MCF 10A (cell line): ENCODE measurements around the gene KLC3. TPM values are rescaled to one million over a fixed set of nuclear protein-coding genes. Genes with fewer than 3 reads are reported as not detected.

Source experiments
- BruUV-seq: library from RNA; stranded (reverse); fragments of 400-500 nt; replicated peaks from 2 replicates; lab custom pipeline; 2021; lab: Mats Ljungman, UMichigan
- CTCF ChIA-PET: fragments of 300-600 bp; sonication (Branson Sonifier 250); formaldehyde crosslinking; extraction: SDS; loops from one replicate; lab custom pipeline; 2021; ENCODE audit warnings: antibody characterized with exemption, inconsistent platforms; lab: Yijun Ruan, JAX
- POLR2A ChIA-PET: fragments of 300-600, 350-650 bp; sonication (Branson Sonifier 250); formaldehyde crosslinking; extraction: SDS; loops from one replicate; lab custom pipeline; 2020; ENCODE audit warnings: antibody characterized with exemption, inconsistent platforms; lab: Yijun Ruan, JAX
- DNase-seq: peaks from one replicate; pipeline ENCODE4 v3.0.0-alpha.2; 2018; ENCODE audit not compliant: unreplicated experiment
- H3K27ac Mint-ChIP-seq: one replicate; pipeline ENCODE4 v1.8.0; 2022; ENCODE audit warnings: mild to moderate bottlenecking, low read depth, mixed read lengths; ENCODE audit not compliant: unreplicated experiment
- H3K27me3 Mint-ChIP-seq: one replicate; pipeline ENCODE4 v1.8.0; 2022; ENCODE audit warnings: mixed read lengths; ENCODE audit not compliant: insufficient read depth, unreplicated experiment
- H3K36me3 Mint-ChIP-seq: one replicate; pipeline ENCODE4 v1.8.0; 2022; ENCODE audit warnings: mild to moderate bottlenecking, moderate library complexity, mixed read lengths; ENCODE audit not compliant: insufficient read depth, unreplicated experiment
- H3K4me1 Mint-ChIP-seq: one replicate; pipeline ENCODE4 v1.8.0; 2022; ENCODE audit warnings: mixed read lengths; ENCODE audit not compliant: insufficient read depth, unreplicated experiment
- H3K4me3 Mint-ChIP-seq: one replicate; pipeline ENCODE4 v1.8.0; 2022; ENCODE audit warnings: mild to moderate bottlenecking, moderate library complexity, mixed read lengths; ENCODE audit not compliant: unreplicated experiment
- H3K9me3 Mint-ChIP-seq: one replicate; pipeline ENCODE4 v1.8.0; 2022; ENCODE audit warnings: mixed read lengths; ENCODE audit not compliant: unreplicated experiment
- intact Hi-C: fragments of 100-400 bp; cut with micrococcal nuclease; formaldehyde crosslinking; loops from 2 replicates; pipeline ENCODE4 v1.14.1; 2022
- total RNA-seq: library from RNA; stranded (reverse); gene quantifications from 2 replicates; pipeline ENCODE4 v1.2.3, GENCODE V29; 2022
- TF ChIP-seq, protein P1 (sequence below): fragments of 200-600 bp; IDR thresholded peaks from one replicate; pipeline ENCODE4 v1.8.0; 2022; ENCODE audit warnings: antibody characterized with exemption, mild to moderate bottlenecking; ENCODE audit not compliant: unreplicated experiment

The KLC3 gene
- total RNA-seq, 1 experiment from 2014 or later: 3.9 TPM

DNA sequence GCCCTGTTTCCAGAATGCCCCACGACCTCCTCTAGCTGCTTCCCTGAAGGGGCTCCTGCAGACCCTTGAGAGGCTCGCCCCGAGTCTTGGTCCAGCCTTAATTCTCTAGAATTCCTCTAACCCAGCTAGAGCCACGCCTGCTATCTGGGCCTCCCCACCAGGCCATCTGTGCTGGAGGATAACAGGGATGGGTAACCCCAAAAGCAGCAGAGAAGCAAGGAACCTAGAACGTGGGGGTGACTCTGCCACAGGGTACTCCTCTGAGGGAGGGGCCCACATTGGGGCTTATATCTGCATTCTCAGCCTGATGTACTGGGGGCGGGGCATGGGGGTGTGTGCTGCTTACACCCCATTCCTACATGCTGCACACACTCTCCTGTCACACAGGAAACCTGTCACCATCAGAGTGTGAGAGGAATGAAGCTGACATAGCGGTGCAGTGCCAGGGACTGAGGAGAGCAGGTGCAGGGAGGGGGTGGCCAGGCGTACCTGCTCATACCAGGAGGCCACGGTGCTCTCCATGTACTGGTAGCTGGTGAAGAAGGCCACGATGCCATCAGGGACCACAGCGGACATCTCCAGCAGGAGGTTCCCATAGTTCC is 13.8 kb downstream of the KLC3 start:
- POLR2A ChIA-PET: no interaction called here
- no peaks in the 10 kb centered on the region for H3K27me3 Mint-ChIP-seq
- no peaks in the 10 kb centered on the region for H3K9me3 Mint-ChIP-seq
- no peak for DNase-seq
- H3K4me3 Mint-ChIP-seq: no peak overlapping the region
- no TSS peak for BruUV-seq
- H3K27ac Mint-ChIP-seq: no peak overlapping the region
- H3K4me1 Mint-ChIP-seq: no peaks in the 10 kb centered on the region
- CTCF ChIA-PET: interaction anchor here (0.5 kb wide), 1 partner anchor 17 kb away, joined by 3 read pairs; no protein-coding TSS in a partner anchor
- intact Hi-C loops: no loop called here
- H3K36me3 Mint-ChIP-seq: peaks cover 19% of the 10 kb centered on the region
- TF ChIP-seq, protein P1, sequence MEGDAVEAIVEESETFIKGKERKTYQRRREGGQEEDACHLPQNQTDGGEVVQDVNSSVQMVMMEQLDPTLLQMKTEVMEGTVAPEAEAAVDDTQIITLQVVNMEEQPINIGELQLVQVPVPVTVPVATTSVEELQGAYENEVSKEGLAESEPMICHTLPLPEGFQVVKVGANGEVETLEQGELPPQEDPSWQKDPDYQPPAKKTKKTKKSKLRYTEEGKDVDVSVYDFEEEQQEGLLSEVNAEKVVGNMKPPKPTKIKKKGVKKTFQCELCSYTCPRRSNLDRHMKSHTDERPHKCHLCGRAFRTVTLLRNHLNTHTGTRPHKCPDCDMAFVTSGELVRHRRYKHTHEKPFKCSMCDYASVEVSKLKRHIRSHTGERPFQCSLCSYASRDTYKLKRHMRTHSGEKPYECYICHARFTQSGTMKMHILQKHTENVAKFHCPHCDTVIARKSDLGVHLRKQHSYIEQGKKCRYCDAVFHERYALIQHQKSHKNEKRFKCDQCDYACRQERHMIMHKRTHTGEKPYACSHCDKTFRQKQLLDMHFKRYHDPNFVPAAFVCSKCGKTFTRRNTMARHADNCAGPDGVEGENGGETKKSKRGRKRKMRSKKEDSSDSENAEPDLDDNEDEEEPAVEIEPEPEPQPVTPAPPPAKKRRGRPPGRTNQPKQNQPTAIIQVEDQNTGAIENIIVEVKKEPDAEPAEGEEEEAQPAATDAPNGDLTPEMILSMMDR: no peak

DNA sequence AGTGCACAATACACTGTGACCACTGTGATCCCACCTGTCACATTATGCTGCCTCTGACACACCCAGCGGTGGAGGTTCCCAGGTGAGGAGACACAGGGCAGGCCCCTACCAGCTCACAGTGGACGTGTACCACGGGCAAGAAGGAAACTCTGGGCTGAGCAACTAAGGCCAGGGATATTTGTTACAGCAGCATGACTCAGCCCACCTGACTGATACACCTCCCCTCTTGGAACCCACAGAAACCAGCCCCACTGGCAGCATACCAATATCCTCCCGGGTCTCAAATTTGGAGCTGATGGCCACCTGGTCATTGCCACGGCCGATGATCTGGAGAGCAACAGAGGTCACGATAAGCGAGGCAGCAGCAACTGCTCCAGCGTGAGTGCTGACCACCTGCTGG is 14.9 kb downstream of the KLC3 start:
- H3K27me3 Mint-ChIP-seq: no peaks in the 10 kb centered on the region
- CTCF ChIA-PET: interaction anchor here (0.6 kb wide), 1 partner anchor 168 kb away, joined by 4 read pairs; no protein-coding TSS in a partner anchor
- TF ChIP-seq, protein P1: no peak
- no peaks in the 10 kb centered on the region for H3K9me3 Mint-ChIP-seq
- no peak overlapping the region for H3K27ac Mint-ChIP-seq
- BruUV-seq: no TSS peak
- POLR2A ChIA-PET: no interaction called here
- intact Hi-C loops: no loop called here
- H3K36me3 Mint-ChIP-seq: peaks cover 27% of the 10 kb centered on the region
- no peak overlapping the region for H3K4me3 Mint-ChIP-seq
- H3K4me1 Mint-ChIP-seq: no peaks in the 10 kb centered on the region
- no peak for DNase-seq

DNA sequence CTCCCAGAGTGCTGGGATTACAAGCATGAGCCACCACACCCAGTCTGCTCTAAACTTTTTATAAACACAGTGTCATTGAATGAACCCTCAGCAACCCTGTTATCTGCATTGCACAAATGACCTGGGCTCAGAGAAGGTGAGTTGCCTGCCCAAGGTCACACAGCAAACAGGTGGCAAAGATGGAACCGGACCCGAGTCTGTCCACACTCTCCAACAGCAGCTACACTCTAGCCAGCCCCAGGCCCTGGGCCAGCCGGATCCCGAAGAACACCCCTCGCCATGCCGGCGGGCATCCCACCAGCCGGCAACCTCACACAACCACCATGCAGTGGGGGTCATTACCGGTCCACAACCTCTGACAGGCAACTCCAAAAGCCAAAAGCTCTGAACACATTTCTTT is 15.4 kb downstream of the KLC3 start:
- no peaks in the 10 kb centered on the region for H3K9me3 Mint-ChIP-seq
- intact Hi-C loops: no loop called here
- H3K4me1 Mint-ChIP-seq: no peaks in the 10 kb centered on the region
- H3K4me3 Mint-ChIP-seq: no peak overlapping the region
- H3K36me3 Mint-ChIP-seq: peaks cover 24% of the 10 kb centered on the region
- no peaks in the 10 kb centered on the region for H3K27me3 Mint-ChIP-seq
- ChIA-PET POLR2A (no interaction called here), CTCF (no interaction called here)
- no peak for DNase-seq
- no TSS peak for BruUV-seq
- TF ChIP-seq, protein P1: no peak
- H3K27ac Mint-ChIP-seq: no peak overlapping the region

DNA sequence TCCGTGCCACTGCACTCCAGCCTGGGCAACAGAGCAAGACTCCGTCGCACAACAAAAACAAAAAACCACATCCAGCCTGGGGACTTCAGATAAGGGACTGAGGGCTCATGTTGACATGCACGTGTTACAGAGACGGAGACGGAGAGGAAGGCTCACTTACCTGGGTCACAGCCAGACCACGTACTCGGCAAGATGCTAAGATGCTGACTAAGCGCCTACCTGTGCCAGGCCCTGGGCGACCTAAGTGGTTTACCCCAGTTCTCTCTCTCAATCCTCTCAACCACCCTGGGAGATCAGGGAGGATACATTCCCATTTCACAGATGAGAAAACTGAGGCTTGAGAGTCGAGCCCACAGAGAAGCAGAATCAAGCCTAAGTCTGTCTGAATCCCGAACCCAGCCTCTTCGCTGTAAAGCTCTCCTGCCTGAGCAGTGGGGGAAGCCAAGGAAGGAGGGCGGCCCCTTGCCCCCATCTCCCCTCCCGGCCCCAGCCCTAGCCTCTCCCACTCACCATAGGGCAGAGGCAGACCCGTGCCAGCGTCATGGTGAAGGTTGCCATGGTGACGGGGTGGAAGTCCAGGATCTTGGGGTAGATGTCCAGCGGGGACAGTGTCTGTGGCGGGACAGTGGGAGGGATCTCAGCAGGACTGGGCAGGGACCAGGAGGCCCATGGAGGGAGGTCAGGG is 16.4 kb downstream of the KLC3 start:
- H3K27ac Mint-ChIP-seq: peak overlapping the region; percentile 59
- TF ChIP-seq, protein P1: no peak
- H3K36me3 Mint-ChIP-seq: peaks cover 20% of the 10 kb centered on the region

More for the DNA sequence above, 16.4 kb downstream of the KLC3 start:
- no peaks in the 10 kb centered on the region for H3K4me1 Mint-ChIP-seq
- ChIA-PET POLR2A (interaction anchor here (0.6 kb wide), 1 partner anchor 12 kb away, joined by 3 read pairs; no protein-coding TSS in a partner anchor), CTCF (no interaction called here)
- no peak for DNase-seq
- no TSS peak for BruUV-seq
- no peak overlapping the region for H3K4me3 Mint-ChIP-seq
- no peaks in the 10 kb centered on the region for H3K9me3 Mint-ChIP-seq
- no peaks in the 10 kb centered on the region for H3K27me3 Mint-ChIP-seq
- intact Hi-C loops: no loop called here
